ENCODE results near the gene IRGQ. TPM values are rescaled to one million over a fixed set of nuclear protein-coding genes. Genes with fewer than 3 reads are reported as not detected.
"Not testable (repeated sequence)": the region's sequence is repeated elsewhere in the genome, so short reads cannot be mapped to it uniquely, and the experiment has no call there.

The IRGQ gene
- polyA plus RNA-seq, 3 donors, result 12.7 to 13.8 (median 12.9) TPM

GRCh38 chr19:43625918-43626579 is 30.1 kb upstream of the IRGQ start:
- no peak for DNase-seq (ENCODE audit: low read depth in 3 of 3, low spot score in 2 of 3)

- DNase-seq (ENCODE audit: low read depth in 3 of 3, low spot score in 2 of 3), result no peak
Measured at GRCh38 chr19:43624933-43625332, 29.0 kb upstream of the IRGQ start.

GRCh38 chr19:43623889-43624670 is 28.1 kb upstream of the IRGQ start:
- DNase-seq (ENCODE audit: low read depth in 3 of 3, low spot score in 2 of 3), result no peak

GRCh38 chr19:43622956-43623355 is 27.0 kb upstream of the IRGQ start:
- DNase-seq (ENCODE audit: low read depth in 3 of 3, low spot score in 2 of 3), result no peak

GRCh38 chr19:43622070-43622469 is 26.1 kb upstream of the IRGQ start:
- DNase-seq (ENCODE audit: low read depth in 3 of 3, low spot score in 2 of 3), result no peak

GRCh38 chr19:43620061-43621001 is 24.4 kb upstream of the IRGQ start:
- no peak for DNase-seq (ENCODE audit: low read depth in 3 of 3, low spot score in 2 of 3)

GRCh38 chr19:43619262-43620060 is 23.5 kb upstream of the IRGQ start, which contains the start of gene ZNF428:
Gene ZNF428 (minus strand): TSS chr19:43619629. CDS start chr19:43614304, 5,325 bp downstream.
- peak in 1 of 3 donors; percentile 83 for DNase-seq (ENCODE audit: low read depth in 3 of 3, low spot score in 2 of 3)

GRCh38 chr19:43618921-43619261 is 23.0 kb upstream of the IRGQ start:
- no peak for DNase-seq (ENCODE audit: low read depth in 3 of 3, low spot score in 2 of 3)

GRCh38 chr19:43616954-43617353 is 21.0 kb upstream of the IRGQ start:
- no peak for DNase-seq (ENCODE audit: low read depth in 3 of 3, low spot score in 2 of 3)

GRCh38 chr19:43616306-43616705 is 20.4 kb upstream of the IRGQ start:
- no peak for DNase-seq (ENCODE audit: low read depth in 3 of 3, low spot score in 2 of 3)

- no peak for DNase-seq (ENCODE audit: low read depth in 3 of 3, low spot score in 2 of 3)
Measured at GRCh38 chr19:43612374-43612773, 16.4 kb upstream of the IRGQ start.

GRCh38 chr19:43611788-43612187 is 15.9 kb upstream of the IRGQ start, which contains the start of gene SRRM5:
Gene SRRM5 (plus strand): TSS chr19:43612088. CDS start chr19:43612122, 34 bp downstream.
- no peak for DNase-seq (ENCODE audit: low read depth in 3 of 3, low spot score in 2 of 3)

- DNase-seq (ENCODE audit: low read depth in 3 of 3, low spot score in 2 of 3), result no peak
Measured at GRCh38 chr19:43610493-43610892, 14.6 kb upstream of the IRGQ start.

- no peak for DNase-seq (ENCODE audit: low read depth in 3 of 3, low spot score in 2 of 3)
Measured at GRCh38 chr19:43609872-43610271, 13.9 kb upstream of the IRGQ start.

- no peak for DNase-seq (ENCODE audit: low read depth in 3 of 3, low spot score in 2 of 3)
Measured at GRCh38 chr19:43607238-43608205, 11.6 kb upstream of the IRGQ start.

GRCh38 chr19:43606569-43607229 is 10.8 kb upstream of the IRGQ start:
- DNase-seq (ENCODE audit: low read depth in 3 of 3, low spot score in 2 of 3), result no peak

- no peak for DNase-seq (ENCODE audit: low read depth in 3 of 3, low spot score in 2 of 3)
Measured at GRCh38 chr19:43605875-43606568, 10.1 kb upstream of the IRGQ start.

GRCh38 chr19:43600326-43600725 is 4.4 kb upstream of the IRGQ start:
- not testable (repeated sequence) for DNase-seq (ENCODE audit: low read depth in 3 of 3, low spot score in 2 of 3)

Data from right renal cortex interstitium (tissue), 3 donors.